ENCODE measurements around the gene OTP.

OTP gene
- total RNA-seq, result 0 reads per million in 2 experiments

DNA sequence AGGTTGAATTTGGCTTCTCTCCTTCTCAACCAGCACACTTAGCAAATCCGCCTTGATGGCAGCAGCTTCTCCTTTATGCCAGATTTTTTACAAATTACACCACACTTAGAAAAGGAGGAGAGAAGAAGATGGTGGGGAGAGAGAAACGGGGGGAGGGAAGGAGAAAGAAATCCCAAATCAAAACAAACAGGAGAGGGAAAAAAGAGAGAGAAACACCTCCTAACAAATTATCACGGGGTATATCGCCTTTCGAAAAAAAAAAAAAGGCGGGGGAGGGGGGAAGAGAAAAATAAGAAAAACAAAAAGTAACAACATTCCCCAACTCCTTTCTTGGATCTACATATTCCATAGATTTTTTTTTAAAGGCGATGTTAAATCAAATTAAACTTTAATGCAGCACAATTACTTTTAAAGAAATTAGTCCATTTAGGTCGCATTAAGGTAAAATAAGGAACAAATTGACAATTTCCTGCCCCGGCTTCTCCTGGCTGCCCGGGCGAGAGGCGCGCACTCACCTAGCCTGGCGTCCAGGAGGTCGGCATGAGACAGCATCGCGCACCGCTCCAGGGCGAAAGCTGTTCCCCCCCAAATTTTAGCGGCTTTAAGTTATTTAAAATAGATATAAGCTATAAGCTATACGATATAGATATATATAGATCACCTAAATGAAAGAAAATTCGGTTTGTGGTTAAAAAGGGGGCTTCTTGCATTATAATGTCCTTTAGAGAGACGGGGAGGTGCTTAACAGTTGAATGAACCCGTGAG is at the start of gene OTP:
Gene OTP (minus strand): TSS at position 716 of the 765 bp plus-strand sequence. CDS start 164 bp downstream, at position 552.
- DNase-seq (ENCODE audit: low read depth), result no peak

DNA sequence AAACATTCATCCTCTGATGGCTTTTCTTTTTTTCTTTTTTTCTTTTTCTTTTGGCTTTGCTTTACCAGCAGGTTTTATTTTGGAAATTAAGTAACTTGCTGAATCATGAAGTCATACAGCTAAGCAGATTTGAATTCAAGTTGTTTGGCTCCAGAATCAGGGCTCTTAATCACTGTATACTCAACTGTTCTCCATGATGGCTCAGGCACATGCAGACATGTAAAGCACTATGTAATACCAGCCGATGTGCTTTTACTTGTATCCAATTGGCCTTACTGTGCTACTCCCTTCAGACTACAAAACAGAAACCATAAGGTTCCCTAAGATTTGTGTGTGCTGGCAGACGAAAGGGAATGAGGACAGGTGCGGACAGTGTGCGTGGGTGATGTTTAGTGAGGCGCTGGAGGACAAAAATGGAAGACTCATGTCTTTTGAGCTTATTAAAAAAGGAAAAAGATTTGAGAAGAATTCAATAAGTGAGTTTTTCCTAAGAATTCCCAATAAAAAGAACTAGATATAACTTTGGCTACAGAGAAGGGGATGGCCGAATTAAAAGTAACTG is 44.7 kb upstream of the OTP start:
- DNase-seq (ENCODE audit: low read depth), result no peak

DNA sequence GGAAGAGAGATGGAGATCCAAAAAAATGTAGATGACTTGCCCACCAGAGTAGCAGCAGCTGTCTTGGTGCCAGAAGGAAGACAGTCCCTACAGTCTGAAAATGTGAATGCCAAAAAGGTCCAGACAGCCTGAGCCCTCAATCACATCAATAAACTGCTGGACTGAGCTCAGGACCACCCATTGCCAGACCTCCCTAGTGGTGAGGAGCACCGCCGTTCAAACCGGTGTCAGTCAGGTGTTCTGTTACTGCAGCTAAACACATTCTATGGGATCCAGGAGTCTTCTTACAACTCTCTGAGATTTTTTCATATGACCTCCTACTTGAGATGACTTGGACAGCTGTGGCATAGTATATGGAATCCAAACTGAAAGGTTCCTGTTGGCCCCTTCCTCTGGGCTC is 32.0 kb upstream of the OTP start:
- no peak for DNase-seq (ENCODE audit: low read depth)

DNA sequence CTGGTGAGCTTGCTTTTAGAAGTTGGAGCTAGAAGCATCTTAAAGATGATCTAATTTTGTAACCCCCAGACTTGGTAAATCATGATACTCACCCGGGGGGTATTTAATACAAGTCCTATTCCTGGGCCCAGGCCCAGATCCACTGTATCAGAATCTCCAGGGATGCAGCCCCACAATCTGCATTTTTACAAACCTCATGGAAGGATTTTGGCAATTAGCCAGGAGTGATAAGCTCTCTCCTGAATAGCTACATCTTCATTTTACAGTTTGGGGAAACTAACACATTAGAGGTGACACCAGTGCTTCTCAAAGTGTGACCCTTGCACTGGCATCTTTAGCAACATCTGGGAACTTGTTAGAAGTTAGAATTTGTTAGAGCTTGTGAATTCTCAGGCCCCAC is 31.2 kb upstream of the OTP start:
- no peak for DNase-seq (ENCODE audit: low read depth)

DNA sequence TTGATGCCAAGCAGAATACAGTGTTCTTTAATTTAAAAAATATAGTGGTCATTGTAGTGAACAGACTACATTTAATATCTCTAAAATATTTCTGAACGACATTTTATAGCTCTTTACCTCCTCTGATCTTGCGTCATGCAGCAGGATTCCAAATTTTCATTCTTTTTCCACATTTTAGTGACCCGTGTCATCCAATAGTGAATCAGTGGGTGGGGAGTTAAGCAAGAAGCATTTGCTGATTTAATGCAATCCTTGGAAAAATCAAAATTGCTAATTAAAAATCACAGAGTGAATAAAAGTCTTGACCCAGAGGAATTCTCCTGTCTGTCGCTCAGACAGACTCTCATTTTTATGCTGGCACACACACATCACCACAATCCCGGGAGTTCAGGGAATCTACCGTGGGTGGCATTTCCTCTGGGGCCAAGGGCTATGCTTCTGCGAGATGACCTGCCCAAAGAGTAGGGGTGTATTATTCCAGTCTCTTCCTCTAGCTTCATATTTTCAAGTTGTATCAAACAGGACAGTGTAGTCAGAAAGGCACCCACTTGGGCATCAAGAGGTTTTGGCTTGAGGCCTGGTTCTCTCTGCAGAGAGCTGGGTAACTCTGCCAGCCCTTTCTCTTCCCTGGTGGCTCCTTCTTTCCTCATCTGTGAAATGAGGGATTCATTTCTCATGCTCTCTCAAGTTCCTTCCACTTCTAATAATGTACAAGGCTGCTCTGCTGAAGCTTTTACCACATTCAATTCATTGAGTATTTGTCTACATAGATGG is 24.8 kb upstream of the OTP start:
- DNase-seq (ENCODE audit: low read depth), result no peak

DNA sequence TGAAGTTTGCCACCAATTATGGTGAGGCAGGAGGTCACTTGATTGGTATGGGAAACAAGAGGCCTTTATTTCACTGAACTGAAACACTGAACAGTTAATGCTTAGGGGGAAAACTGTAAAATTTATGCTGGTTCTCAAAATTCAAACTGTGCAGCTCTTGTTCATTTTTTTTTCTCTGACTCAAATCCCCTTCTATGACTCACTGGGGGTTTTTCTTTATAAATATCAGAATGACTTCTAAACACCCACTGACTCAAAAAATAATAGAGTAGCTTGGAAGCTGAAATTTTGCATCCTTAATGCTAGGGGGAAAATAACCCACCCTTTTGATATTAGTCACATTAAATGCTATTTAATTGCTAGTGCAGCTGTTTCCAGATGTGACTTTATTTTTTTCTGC is 24.1 kb upstream of the OTP start:
- no peak for DNase-seq (ENCODE audit: low read depth)

DNA sequence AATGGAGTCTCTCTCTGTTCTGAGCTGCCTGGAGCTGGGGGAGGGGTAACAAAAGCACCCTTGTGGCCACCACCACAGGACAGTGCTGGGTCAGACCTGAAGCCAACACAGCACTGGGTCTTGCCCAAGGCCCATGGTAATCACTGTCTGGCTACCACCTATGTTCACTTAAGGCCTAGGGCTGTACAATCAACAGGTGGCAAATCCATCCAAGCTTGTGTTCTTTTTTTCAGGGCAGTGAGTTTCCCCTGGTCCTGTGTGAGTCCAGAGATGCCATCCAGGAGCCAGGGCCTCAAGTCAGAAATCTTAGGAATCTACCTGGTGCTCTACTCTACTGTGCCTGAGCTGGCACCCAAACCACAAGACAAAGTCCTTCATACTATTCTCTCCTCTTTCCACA is 20.1 kb upstream of the OTP start:
- no peak for DNase-seq (ENCODE audit: low read depth)

DNA sequence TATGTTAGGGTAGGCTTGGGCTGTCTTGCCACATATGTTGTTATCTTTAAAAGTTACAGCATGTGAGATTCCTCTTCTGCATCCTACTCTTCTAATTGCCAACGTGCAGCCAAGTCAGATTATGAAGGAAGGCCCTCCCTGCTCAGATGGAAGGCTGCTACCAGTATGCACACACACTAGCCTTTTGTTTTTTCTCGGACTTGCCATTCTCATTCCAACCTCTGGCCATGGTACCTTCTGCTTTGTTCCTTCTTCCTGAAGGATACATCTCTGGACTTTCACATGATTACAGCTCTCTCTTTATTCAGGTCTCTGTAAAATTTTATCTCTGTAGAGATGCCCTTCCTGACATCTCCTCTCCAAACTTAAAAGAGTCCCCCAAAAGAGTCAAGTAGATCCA is 12.8 kb upstream of the OTP start:
- no peak for DNase-seq (ENCODE audit: low read depth)

DNA sequence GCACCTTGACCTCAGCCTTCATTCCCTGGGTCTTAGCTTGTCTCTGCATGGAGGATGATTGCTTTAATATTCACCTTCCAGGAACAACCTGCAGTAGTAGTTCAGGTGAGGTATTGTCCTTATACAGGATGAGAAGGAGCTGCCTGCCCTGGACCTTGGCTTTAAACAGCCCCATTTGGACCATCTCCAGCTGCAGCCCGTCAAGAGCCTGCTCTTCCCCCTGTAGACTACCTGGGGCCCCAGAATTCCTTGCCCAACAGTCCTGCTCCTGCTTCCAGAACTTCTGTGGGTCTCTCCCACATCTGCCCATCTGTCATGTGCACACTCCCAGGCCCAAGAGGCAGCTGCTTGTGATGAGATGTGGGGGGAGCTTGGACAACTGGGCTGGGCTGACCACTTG is 12.2 kb upstream of the OTP start:
- no peak for DNase-seq (ENCODE audit: low read depth)

DNA sequence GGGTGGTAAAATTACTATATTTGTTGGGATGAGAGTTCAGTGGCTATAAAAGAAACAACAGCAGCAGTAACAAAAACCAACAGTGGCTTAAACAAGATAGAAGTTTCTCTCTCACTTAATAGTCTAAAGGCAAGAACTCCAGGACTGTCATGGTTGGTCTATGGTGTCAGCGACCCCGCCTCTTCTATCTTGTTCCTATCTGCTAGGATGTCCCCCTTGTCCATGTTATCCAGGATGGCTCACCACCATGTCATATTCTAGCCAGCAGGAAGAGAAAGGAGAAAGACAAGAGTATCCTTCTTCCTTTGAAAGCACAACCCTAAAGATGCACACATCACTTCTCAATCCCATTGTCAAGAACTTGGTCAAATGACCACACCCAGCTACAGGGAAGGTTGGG is 11.3 kb upstream of the OTP start:
- no peak for DNase-seq (ENCODE audit: low read depth)

DNA sequence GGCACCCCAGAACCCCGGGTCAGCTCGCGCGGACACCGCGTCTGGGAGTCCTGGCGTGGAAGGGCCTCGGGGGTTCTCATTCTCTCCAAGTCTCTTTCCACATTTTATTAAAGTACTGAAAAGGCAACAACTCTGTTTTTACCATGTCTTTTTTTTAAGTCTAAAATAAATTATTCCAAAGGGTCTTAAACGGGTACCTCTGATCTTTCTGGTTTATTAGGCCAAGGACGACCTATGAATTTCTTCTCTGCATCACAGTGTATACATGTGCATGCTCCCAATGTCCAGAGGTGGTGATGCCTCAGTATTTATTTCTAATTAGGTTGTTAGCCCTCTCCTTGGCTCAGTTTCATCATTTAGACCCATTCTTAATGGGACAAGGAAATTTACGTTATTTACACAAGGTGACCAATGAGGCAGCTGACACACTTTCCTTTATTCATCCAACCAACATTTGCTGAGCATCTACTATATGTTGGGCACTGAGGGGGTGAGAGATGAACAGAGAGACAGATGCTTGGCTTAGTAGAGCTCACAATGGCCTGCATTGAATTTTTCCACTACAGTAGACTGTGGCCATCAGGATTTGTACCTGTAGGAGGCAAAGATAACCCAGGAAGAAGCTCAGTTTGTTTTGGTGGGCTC is 7.6 kb upstream of the OTP start:
- no peak for DNase-seq (ENCODE audit: low read depth)

DNA sequence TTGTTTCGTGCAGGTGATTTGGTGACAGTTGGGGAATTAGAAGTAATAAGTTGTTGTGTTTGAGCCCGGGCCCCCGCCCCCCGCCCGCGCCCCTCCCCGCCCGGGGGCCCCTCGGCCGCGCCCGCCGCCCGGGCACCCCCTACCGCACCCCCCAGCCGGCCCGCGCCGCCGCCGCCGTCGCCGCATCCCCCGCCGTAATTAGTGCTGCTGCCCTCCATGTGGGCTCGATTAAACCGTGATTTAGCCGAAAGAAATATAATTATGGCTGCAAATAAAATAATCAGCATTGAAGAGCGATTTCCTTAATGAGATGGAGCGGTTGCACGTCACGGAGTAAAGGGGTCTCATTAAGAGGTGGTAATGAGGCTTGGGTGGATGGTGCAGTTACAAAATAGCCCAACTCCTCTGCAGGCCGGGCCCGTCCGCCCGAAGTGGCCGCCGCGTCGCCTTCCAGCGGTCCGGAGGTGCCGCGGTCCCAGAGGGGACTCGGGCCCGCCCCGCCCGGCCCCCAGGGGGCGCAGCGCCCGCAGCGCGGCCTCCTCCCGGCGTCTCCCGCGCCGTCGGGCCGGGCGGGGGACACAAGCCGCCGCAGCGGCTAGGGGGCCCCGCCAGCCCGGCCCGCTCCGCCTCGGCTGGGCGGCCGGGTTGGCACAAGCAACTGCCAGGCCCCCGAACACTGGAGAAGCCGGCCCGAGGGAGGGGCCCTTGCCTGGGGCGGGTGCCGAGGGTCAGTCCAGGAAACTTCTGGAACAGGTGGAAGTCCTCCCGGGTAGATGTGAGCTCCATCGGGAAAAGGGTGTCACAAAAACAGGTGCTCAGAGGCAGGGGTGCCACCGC is 6.9 kb upstream of the OTP start:
- DNase-seq (ENCODE audit: low read depth), result no peak

DNA sequence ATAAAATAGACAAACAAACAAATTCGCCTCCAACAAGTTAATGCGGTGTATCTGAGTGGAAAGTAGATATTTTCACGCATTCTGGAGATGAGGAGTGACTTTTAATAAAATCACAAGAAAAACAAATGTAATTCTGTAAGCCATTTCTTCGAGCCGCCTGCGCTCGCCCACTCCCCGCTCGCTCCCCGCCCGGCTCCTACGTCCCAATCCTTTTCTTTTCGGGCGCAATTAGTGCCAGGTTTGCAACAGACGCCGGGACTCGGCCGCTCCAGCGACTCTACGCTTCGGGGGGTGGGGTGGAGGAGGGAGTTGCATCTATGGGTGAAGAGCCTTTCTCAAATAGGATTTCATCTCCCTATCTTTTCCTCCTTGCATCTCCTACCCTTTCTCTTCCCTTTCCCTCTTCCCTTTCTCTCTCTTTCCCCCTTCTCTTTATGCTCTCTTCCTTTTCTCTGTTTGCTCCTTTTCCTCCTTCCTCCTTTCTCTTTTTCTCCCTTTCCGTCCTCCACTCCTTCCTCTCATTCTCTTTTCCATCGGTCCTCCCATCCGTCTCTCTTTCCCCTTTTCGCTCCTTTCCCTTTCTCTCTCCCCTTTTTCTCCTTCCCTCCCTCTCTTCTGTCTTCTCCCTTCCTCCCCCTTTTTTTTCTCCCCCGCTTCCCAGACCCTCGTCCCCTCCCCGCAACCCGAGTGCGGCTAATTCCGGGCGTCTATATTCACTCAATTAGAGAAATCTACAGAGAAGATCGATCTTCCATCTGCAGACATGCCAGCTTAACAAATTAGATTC is 6.1 kb upstream of the OTP start:
- DNase-seq (ENCODE audit: low read depth), result no peak

DNA sequence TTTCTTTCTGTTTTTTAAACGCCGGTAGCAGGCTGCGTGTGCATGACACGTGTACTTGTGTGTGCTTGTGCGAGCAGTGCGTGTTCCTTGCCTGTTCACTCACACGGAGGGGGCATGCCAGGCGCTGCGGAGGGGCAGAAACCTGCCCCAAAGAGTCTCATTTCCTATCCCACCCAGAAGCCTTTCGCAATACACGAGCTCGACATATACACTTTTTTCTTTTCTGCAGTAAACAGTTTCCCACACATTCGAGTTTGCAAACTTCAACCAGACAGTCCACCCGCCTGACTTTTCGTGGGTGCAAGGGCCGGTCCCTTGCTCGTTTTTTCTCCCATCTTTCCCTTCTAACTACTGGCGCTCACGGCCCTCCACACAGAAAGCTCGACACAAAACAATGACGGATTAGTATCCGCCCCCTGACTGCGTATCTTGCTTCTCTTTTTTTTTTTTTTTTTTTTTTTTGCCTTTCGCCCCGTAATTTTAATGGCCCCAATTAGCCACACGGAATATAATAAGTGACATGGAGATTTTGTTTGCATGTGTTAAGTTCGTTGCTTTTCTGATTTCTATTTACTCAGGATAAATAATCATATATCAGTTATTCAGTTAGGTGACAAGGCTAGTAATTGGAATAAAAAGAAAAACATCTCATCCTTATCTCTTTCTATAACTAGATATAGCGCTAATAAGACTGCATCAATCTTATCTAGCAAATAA is 5.3 kb upstream of the OTP start:
- no peak for DNase-seq (ENCODE audit: low read depth)

DNA sequence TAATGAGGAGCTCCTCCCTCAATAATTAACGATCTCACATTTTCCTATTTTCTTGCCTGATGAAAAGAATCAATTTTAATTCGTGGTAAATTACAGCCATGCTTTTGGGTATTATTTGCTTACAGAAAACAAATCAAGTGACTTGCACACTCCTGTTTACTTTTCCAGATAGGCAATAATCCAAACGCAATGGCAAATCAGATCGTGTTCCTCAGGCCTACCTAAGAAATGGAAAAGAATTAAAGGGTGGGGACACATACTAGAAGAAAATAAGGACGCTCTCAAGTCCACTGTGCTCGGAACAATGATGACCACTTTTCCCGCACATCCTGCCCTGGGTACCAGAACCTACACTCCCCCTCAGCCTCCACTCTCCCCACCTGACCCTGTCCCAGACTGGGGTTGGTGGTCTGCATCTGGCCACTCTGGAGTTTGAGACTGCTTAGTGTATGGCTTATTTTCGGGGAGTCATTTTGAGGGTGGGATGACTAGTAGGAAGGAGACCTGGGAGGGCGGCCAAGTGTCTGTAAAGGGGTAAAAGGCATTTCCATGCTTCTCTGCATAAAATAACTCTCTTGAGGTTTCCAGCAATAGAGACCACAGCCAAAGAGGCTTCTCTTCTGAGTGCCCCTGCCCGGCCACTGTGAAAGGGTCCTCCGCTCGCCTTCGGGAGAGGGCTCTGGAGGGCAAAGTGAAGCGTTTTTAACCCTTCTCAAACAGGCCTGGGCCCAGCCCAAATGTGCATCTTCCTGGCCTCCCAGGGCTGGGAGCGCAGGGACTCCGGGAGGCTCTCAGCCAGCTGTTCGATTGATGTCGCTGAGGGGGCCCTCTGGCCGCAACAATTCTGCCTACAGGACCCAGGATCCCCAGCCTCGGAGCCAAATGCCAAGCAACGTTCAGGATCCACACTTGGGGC is 4.5 kb upstream of the OTP start:
- DNase-seq (ENCODE audit: low read depth), result no peak

DNA sequence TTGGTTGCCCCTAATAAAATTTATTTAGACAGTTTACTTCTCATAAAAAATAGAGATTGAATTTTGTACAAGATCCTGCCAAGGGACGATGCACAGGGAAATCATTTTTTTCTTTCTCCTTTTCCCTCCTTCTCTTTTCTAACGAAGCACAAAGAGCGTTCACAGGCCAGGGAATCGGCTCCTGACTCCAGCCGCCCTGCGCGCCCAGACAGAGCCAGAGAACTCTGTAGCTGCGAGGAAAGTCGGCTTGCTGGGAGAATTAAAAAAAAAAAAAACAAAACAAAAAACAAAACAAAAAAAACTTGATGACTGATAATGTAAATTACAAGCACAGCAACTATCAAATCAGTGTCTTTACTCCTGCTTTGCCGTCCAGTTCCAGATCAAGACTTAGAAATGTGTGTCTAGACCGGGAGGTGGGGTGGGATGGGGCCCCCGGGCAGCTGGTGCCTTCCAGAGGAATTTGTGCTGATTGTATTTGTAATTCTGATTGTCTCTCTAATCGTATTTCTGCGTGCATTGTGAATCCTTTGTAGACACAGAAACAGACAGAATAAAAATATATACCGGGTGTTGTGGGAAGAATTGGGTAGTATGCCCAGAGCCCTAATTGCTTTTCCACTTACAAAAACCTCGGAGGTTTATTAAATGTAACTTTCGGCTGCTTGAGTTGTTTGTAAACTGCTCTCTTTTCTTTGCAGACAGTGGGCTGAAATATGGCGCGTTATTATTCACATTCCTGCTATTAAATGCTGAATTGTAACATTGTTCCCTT is 3.6 kb upstream of the OTP start:
- no peak for DNase-seq (ENCODE audit: low read depth)

DNA sequence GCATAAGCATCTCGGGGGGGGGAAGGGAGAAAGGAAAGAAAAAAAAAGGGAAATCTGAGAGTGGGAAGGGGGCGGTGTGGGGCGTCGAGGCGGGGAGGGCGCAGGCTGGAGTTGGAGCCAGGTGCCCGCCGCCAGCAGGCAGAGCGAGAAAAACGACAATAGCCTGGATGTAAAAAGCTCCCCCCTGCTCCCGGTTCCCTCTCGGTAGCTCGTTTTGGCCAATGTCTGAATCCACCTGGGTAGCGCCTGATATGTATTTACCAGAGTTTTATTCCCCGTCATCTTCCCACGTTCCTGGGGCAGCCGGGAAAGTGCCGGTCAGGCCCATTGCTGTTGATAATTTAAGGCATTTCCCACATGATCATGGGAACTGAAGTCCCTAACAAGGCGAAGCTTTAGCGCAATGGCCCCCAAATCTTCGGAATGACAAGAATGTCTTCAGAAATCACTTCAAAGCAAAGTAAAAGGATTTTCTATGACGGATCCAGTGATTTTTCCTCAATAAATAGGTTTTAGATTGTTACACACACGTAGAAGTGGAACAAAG is 3.0 kb upstream of the OTP start:
- DNase-seq (ENCODE audit: low read depth), result no peak

Data from T follicular helper cell (primary cell).